SK-N-SH (cell line): ENCODE data around the gene ASPN. TPM values are rescaled to one million over a fixed set of nuclear protein-coding genes. Genes with fewer than 3 reads are reported as not detected.
A peak's percentile ranks its signal among the peaks of the same experiment; 100 is the strongest.

ENCODE experiments used
- CTCF ChIA-PET: fragments of 300-600, 350-600 bp; formaldehyde crosslinking; extraction: SDS; loops from one replicate; lab custom pipeline; 2021; lab: Yijun Ruan, JAX
- POLR2A ChIA-PET: fragments of 350-600 bp; sonication (Branson Sonifier 250); formaldehyde crosslinking; extraction: SDS; loops from one replicate; lab custom pipeline; 2020; ENCODE audit warnings: antibody characterized with exemption, inconsistent platforms; lab: Yijun Ruan, JAX
- DNase-seq: peaks from one replicate; pipeline ENCODE4 v3.0.0; 2012
- H2AFZ ChIP-seq: fragments of 200-600 bp; sonication (generic); 2 replicates; pipeline ENCODE4 v1.8.1; 2016; ENCODE audit warnings: antibody characterized with exemption, mild to moderate bottlenecking, low read depth
- H3F3A ChIP-seq: fragments of 200-600 bp; sonication (generic); replicated peaks from 2 replicates; pipeline ENCODE3; 2016; ENCODE audit warnings: antibody characterized with exemption, mild to moderate bottlenecking; ENCODE audit not compliant: insufficient read depth
- H3K27ac ChIP-seq, 2 experiments: fragments of 200-500 bp in 1 of 2; fragments of 200-600 bp in 1 of 2; sonication (Bioruptor generic) in 1 of 2; sonication (generic), shearing (Covaris generic) in 1 of 2; 2 replicates each; pipeline versions ENCODE4 v1.5.1 to v1.6.1; 2014 to 2016; ENCODE audit warnings: low read depth in 2 of 2, inconsistent platforms in 1 of 2, low read length in 1 of 2, mild to moderate bottlenecking in 1 of 2, mixed read lengths in 1 of 2
- H3K27me3 ChIP-seq: fragments of 200-600 bp; sonication (generic), shearing (Covaris generic); 2 replicates; pipeline ENCODE4 v1.6.1; 2016; ENCODE audit warnings: mixed run types; ENCODE audit not compliant: insufficient read depth
- H3K36me3 ChIP-seq, 2 experiments: fragments of 200-500 bp in 1 of 2; fragments of 200-600 bp in 1 of 2; sonication (Bioruptor generic) in 1 of 2; sonication (generic) in 1 of 2; replicated peaks in 1 of 2; 2 replicates each; pipeline versions ENCODE3 to v1.5.1; 2014 to 2016; ENCODE audit warnings: low read length in 1 of 2, mild to moderate bottlenecking in 1 of 2; ENCODE audit not compliant: insufficient read depth in 2 of 2, control insufficient read depth in 1 of 2
- H3K4me1 ChIP-seq, 2 experiments: fragments of 200-500 bp in 1 of 2; fragments of 200-600 bp in 1 of 2; sonication (Bioruptor generic) in 1 of 2; sonication (generic), shearing (Covaris generic) in 1 of 2; 2 replicates each; pipeline versions ENCODE4 v1.5.1 to v1.6.1; 2014 to 2016; ENCODE audit warnings: low read depth in 1 of 2, low read length in 1 of 2, mixed run types in 1 of 2; ENCODE audit not compliant: insufficient read depth in 2 of 2, control insufficient read depth in 1 of 2
- H3K4me2 ChIP-seq: fragments of 200-600 bp; sonication (generic), shearing (Covaris generic); 2 replicates; pipeline ENCODE4 v1.6.1; 2017; ENCODE audit warnings: mixed run types
- H3K4me3 ChIP-seq, 2 experiments: fragments of 200-500 bp in 1 of 2; fragments of 200-600 bp in 1 of 2; sonication (Bioruptor generic) in 1 of 2; sonication (generic), shearing (Covaris generic) in 1 of 2; 2 replicates each; pipeline versions ENCODE4 v1.5.1 to v1.8.1; 2014 to 2016; ENCODE audit warnings: low read depth in 2 of 2, inconsistent platforms in 1 of 2, low read length in 1 of 2, mild to moderate bottlenecking in 1 of 2, mixed read lengths in 1 of 2, moderate library complexity in 1 of 2
- H3K79me2 ChIP-seq: fragments of 200-600 bp; sonication (generic); 2 replicates; pipeline ENCODE4 v1.8.1; 2017; ENCODE audit warnings: mild to moderate bottlenecking; ENCODE audit not compliant: insufficient read depth
- H3K9ac ChIP-seq: fragments of 200-600 bp; sonication (generic); 2 replicates; pipeline ENCODE4 v1.6.1; 2017; ENCODE audit warnings: mixed run types
- H3K9me2 ChIP-seq: fragments of 200-600 bp; sonication (generic); 2 replicates; pipeline ENCODE4 v1.6.1; 2017; ENCODE audit warnings: mixed run types
- H3K9me3 ChIP-seq: fragments of 200-600 bp; sonication (generic); 2 replicates; pipeline ENCODE4 v1.6.1; 2017; ENCODE audit warnings: mixed run types, mild to moderate bottlenecking, moderate library complexity
- H4K20me1 ChIP-seq: fragments of 200-600 bp; sonication (generic); 2 replicates; pipeline ENCODE4 v1.6.1; 2017; ENCODE audit warnings: mild to moderate bottlenecking, mixed run types; ENCODE audit not compliant: insufficient read depth
- FOSL2 ChIP-seq: IDR thresholded peaks from 2 replicates; pipeline ENCODE4 v1.4.0; 2012; ENCODE audit warnings: low read depth, mild to moderate bottlenecking, moderate library complexity, borderline replicate concordance
- FOXM1 ChIP-seq: IDR thresholded peaks from 2 replicates; pipeline ENCODE4 v1.4.0; 2012; ENCODE audit warnings: low read depth, mild to moderate bottlenecking
- GATA2 ChIP-seq: sonication (generic); formaldehyde crosslinking; IDR thresholded peaks from 2 replicates; pipeline ENCODE4 v1.5.0; 2020; ENCODE audit warnings: mild to moderate bottlenecking, missing genetic modification reagents
- IRF3 ChIP-seq: fragments of 150-350 bp; IDR thresholded peaks from 2 replicates; pipeline ENCODE4 v1.6.1; 2016; ENCODE audit warnings: mild to moderate bottlenecking, low read depth, low read length
- JUND ChIP-seq: IDR thresholded peaks from 2 replicates; pipeline ENCODE4 v1.4.0; 2012
- MXI1 ChIP-seq: IDR thresholded peaks from 2 replicates; pipeline ENCODE4 v1.6.1; 2012; ENCODE audit warnings: mild to moderate bottlenecking, low read depth, low read length, improper control_type of control experiment
- RAD21 ChIP-seq: IDR thresholded peaks from 2 replicates; pipeline ENCODE4 v1.6.1; 2012; ENCODE audit warnings: mild to moderate bottlenecking, low read length
- TCF12 ChIP-seq: IDR thresholded peaks from 2 replicates; pipeline ENCODE4 v1.4.0; 2012
- USF1 ChIP-seq: IDR thresholded peaks from 2 replicates; pipeline ENCODE4 v1.4.0; 2012; ENCODE audit warnings: low read depth, borderline replicate concordance
- WGBS: methylation state at CpG from one replicate; pipeline ENCODE4 v1.1.6; 2017; ENCODE audit warnings: low lambda C conversion rate; 5-methylcytosine and 5-hydroxymethylcytosine counted together
- polyA plus RNA-seq, 3 experiments: library from polyadenylated mRNA; depleted of rRNA; stranded (reverse); fragments of >200 nt; gene quantifications; 2 replicates each; pipeline ENCODE4 v1.2.3, GENCODE V29; 2012
- TF ChIP-seq, protein P1 (sequence below): IDR thresholded peaks from 2 replicates; pipeline ENCODE4 v1.4.0; 2012; ENCODE audit warnings: low read depth
- TF ChIP-seq, protein P2 (sequence below): IDR thresholded peaks from 2 replicates; pipeline ENCODE4; 2012
- TF ChIP-seq, protein P3 (sequence below): fragments of 200-600 bp; sonication (generic); IDR thresholded peaks from 2 replicates; pipeline ENCODE4 v1.6.1; 2017; ENCODE audit warnings: antibody characterized with exemption, mild to moderate bottlenecking, moderate library complexity

The ASPN gene
- polyA plus RNA-seq, 1 of the 3 experiments (the other 2 are of a cell fraction) = 0.76 TPM

GRCh38 chr9:92474587-92474986 lies 7.7 kb downstream of the ASPN start:
- Histone ChIP-seq H3K79me2 (no peaks in the 10 kb centered on the region), H3K4me2 (no peak overlapping the region), H3K9me2 (no peaks in the 10 kb centered on the region), H3F3A (no peaks in the 10 kb centered on the region), H3K27me3 (no peaks in the 10 kb centered on the region), H2AFZ (no peak overlapping the region), H3K36me3 (no peaks in the 10 kb centered on the region), H3K4me1 (peaks cover under 1 to 8% of the 10 kb centered on the region in 2 experiments; a peak in 3 of 4 replicates), H3K9ac (no peak overlapping the region)
- CTCF ChIA-PET = no interaction called here
- no peak for TF ChIP-seq JUND
- TF ChIP-seq, protein P1, sequence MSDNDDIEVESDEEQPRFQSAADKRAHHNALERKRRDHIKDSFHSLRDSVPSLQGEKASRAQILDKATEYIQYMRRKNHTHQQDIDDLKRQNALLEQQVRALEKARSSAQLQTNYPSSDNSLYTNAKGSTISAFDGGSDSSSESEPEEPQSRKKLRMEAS = no peak
- no peak for TF ChIP-seq USF1
- no peak for TF ChIP-seq FOXM1
- TF ChIP-seq GATA2 (CRISPR knock-in tag) = no peak
- TF ChIP-seq, protein P2, sequence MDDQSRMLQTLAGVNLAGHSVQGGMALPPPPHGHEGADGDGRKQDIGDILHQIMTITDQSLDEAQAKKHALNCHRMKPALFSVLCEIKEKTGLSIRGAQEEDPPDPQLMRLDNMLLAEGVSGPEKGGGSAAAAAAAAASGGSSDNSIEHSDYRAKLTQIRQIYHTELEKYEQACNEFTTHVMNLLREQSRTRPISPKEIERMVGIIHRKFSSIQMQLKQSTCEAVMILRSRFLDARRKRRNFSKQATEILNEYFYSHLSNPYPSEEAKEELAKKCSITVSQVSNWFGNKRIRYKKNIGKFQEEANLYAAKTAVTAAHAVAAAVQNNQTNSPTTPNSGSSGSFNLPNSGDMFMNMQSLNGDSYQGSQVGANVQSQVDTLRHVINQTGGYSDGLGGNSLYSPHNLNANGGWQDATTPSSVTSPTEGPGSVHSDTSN = no peak
- TF ChIP-seq, all 33 proteins: peak for 0
- 88% methylated on average over 3 of the region's 3 CpGs for WGBS
- POLR2A ChIA-PET = no interaction called here
- no peaks in the 10 kb centered on the region for H4K20me1 ChIP-seq
- H3K9me3 ChIP-seq = no peaks in the 10 kb centered on the region
- H3K27ac ChIP-seq = no peak overlapping the region
- DNase-seq = no peak
- no peak overlapping the region for H3K4me3 ChIP-seq

GRCh38 chr9:92468206-92468605 lies 14.1 kb downstream of the ASPN start:
- WGBS = 100% methylated on average over 2 of the region's 2 CpGs
- POLR2A ChIA-PET = no interaction called here
- no peak overlapping the region for H3K4me3 ChIP-seq
- no peaks in the 10 kb centered on the region for H3K27me3 ChIP-seq
- H3K4me1 ChIP-seq = peaks cover 10 to 18% of the 10 kb centered on the region in 2 experiments; a peak in 2 of 4 replicates
- 0 out of 2 replicates have a peak overlapping the region, but pooled peaks have one; percentile 5 for H3K4me2 ChIP-seq
- H3K27ac ChIP-seq = no peak overlapping the region
- H3K36me3 ChIP-seq = no peaks in the 10 kb centered on the region
- no peaks in the 10 kb centered on the region for H4K20me1 ChIP-seq
- H3K9me3 ChIP-seq = no peaks in the 10 kb centered on the region
- TF ChIP-seq FOSL2 (peak; percentile 14; the same call in 1 of the 2 replicates), TCF12 (peak; percentile 32; the same call in 1 of the 2 replicates), USF1 (no peak)
- H2AFZ ChIP-seq = no peak overlapping the region
- H3K9ac ChIP-seq = no peak overlapping the region
- DNase-seq = no peak
- H3F3A ChIP-seq = no peaks in the 10 kb centered on the region
- CTCF ChIA-PET = interaction anchor here (1.2 to 1.5 kb wide), 2 partner anchors 18 to 140 kb away, joined by 4 read pairs; no protein-coding TSS in a partner anchor
- no peaks in the 10 kb centered on the region for H3K9me2 ChIP-seq
- no peaks in the 10 kb centered on the region for H3K79me2 ChIP-seq

DNA sequence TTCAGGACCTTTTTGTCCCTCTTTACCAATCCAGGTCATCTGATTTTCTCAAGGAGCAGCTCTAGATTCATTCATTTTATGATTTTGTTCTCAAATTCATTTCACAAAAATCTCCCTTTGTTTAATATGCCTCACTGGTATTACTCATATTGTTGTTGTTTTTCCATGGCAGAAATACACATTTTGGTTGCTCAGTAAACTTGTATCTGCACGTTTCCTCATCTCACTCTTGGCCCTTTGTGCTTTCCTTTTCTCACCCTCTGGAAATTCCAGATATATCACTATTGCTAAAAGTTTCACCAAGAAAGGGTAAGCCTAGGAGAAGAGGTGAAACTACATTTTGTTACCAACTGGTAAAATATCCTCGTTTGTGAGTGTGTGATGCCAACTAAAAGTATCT lies 14.8 kb downstream of the ASPN start:
- ChIA-PET POLR2A (no interaction called here), CTCF (interaction anchor here (1.2 to 1.4 kb wide), 2 partner anchors 16 to 18 kb away, joined by 4 to 5 read pairs; no protein-coding TSS in a partner anchor)
- no peaks in the 10 kb centered on the region for H3F3A ChIP-seq
- H3K79me2 ChIP-seq = no peaks in the 10 kb centered on the region
- no peak for DNase-seq
- H3K27ac ChIP-seq = no peak overlapping the region
- 92% methylated on average over 2 of the region's 2 CpGs for WGBS
- no peaks in the 10 kb centered on the region for H4K20me1 ChIP-seq
- no peak overlapping the region for H3K9ac ChIP-seq
- H3K4me2 ChIP-seq = no peak overlapping the region
- H3K9me3 ChIP-seq = no peaks in the 10 kb centered on the region
- H3K36me3 ChIP-seq = no peaks in the 10 kb centered on the region
- peaks cover 10 to 22% of the 10 kb centered on the region in 2 experiments; a peak in 3 of 4 replicates for H3K4me1 ChIP-seq
- no peaks in the 10 kb centered on the region for H3K9me2 ChIP-seq
- no peak overlapping the region for H3K4me3 ChIP-seq
- H2AFZ ChIP-seq = no peak overlapping the region
- no peaks in the 10 kb centered on the region for H3K27me3 ChIP-seq
- TF ChIP-seq RAD21 (no peak), IRF3 (no peak), MXI1 (no peak)
- TF ChIP-seq, protein P3, sequence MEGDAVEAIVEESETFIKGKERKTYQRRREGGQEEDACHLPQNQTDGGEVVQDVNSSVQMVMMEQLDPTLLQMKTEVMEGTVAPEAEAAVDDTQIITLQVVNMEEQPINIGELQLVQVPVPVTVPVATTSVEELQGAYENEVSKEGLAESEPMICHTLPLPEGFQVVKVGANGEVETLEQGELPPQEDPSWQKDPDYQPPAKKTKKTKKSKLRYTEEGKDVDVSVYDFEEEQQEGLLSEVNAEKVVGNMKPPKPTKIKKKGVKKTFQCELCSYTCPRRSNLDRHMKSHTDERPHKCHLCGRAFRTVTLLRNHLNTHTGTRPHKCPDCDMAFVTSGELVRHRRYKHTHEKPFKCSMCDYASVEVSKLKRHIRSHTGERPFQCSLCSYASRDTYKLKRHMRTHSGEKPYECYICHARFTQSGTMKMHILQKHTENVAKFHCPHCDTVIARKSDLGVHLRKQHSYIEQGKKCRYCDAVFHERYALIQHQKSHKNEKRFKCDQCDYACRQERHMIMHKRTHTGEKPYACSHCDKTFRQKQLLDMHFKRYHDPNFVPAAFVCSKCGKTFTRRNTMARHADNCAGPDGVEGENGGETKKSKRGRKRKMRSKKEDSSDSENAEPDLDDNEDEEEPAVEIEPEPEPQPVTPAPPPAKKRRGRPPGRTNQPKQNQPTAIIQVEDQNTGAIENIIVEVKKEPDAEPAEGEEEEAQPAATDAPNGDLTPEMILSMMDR = no peak
- TF ChIP-seq, protein P2 = no peak
